Activated naive CD8-positive, alpha-beta T cell (primary cell): ENCODE results near the gene NHLRC4.

ENCODE experiments used
- H3K27ac Mint-ChIP-seq: one replicate; pipeline ENCODE4 v1.8.0; 2021; ENCODE audit warnings: mixed read lengths
- H3K27me3 Mint-ChIP-seq: one replicate; pipeline ENCODE4 v1.8.0; 2021; ENCODE audit warnings: mixed read lengths
- H3K36me3 Mint-ChIP-seq: one replicate; pipeline ENCODE4 v1.8.0; 2021; ENCODE audit warnings: mixed read lengths
- H3K4me1 Mint-ChIP-seq: one replicate; pipeline ENCODE4 v1.8.0; 2021; ENCODE audit warnings: low read depth, mixed read lengths
- H3K4me3 Mint-ChIP-seq: one replicate; pipeline ENCODE4 v1.8.0; 2021; ENCODE audit warnings: mild to moderate bottlenecking, mixed read lengths
- H3K9me3 Mint-ChIP-seq: one replicate; pipeline ENCODE4 v1.8.0; 2021; ENCODE audit warnings: low read depth, mixed read lengths

Gene NHLRC4

GRCh38 chr16:539901-540530, 26.8 kb upstream of the NHLRC4 start:
- H3K36me3 Mint-ChIP-seq, result no peaks in the 10 kb centered on the region
- H3K27me3 Mint-ChIP-seq, result no peaks in the 10 kb centered on the region
- H3K4me3 Mint-ChIP-seq, result no peak overlapping the region
- H3K9me3 Mint-ChIP-seq, result no peaks in the 10 kb centered on the region
- no peak overlapping the region for H3K27ac Mint-ChIP-seq
- H3K4me1 Mint-ChIP-seq, result peaks cover 1% of the 10 kb centered on the region

GRCh38 chr16:540645-541340, 26.0 kb upstream of the NHLRC4 start:
- H3K27me3 Mint-ChIP-seq, result no peaks in the 10 kb centered on the region
- no peak overlapping the region for H3K4me3 Mint-ChIP-seq
- H3K9me3 Mint-ChIP-seq, result no peaks in the 10 kb centered on the region
- H3K4me1 Mint-ChIP-seq, result peaks cover 1% of the 10 kb centered on the region
- H3K36me3 Mint-ChIP-seq, result no peaks in the 10 kb centered on the region
- H3K27ac Mint-ChIP-seq, result no peak overlapping the region

DNA sequence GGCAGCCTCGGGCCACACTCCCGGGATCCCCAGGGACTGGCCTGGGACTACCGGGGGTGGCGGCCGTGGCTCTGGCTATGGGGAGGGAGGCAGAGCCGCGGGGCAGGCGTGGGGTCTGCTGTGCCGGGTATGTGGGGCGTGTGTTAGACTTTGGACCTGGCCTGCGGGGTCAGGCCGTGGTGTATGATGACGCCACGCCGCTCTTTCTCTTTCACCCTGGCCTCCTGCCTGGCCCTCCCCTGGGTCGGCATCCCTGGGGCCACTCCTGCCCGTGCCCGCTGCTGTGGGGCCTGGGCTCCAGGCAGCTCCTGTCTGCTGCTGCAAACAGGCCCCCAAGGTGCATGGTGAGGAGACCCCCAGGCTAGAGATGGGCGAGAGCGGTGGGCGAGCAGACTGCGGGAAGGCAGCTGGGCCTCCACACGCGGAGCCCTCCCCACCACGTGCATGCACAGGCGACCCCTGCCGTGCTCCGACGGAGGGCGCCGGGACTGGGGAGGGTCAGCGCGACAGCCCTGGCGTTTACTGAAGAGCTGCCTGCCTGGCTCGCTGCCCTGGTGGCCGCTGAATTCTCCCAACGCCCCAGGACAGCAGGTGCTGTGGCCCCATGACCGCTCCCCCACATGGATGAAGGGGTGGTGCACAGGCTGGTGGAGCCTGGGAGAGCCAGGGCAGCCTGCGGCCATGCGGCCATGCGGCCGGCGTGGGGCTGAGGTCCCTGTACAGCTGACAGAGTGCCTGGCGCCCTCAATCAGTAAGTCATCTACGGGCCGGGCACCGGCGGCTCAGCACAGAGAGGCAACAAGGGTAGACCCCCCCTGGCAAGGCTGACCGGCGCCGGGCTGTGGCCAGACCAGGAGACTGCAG, 23.3 kb upstream of the NHLRC4 start:
- Mint-ChIP-seq H3K36me3 (no peaks in the 10 kb centered on the region), H3K9me3 (no peaks in the 10 kb centered on the region), H3K27ac (no peak overlapping the region), H3K27me3 (no peaks in the 10 kb centered on the region), H3K4me3 (no peak overlapping the region), H3K4me1 (peaks cover 1% of the 10 kb centered on the region)

- Mint-ChIP-seq H3K4me1 (peaks cover 1% of the 10 kb centered on the region), H3K27ac (no peak overlapping the region), H3K9me3 (no peaks in the 10 kb centered on the region), H3K36me3 (no peaks in the 10 kb centered on the region), H3K27me3 (no peaks in the 10 kb centered on the region), H3K4me3 (no peak overlapping the region)
These were observed 22.3 kb upstream of the NHLRC4 start for GRCh38 chr16:544517-544916.

DNA sequence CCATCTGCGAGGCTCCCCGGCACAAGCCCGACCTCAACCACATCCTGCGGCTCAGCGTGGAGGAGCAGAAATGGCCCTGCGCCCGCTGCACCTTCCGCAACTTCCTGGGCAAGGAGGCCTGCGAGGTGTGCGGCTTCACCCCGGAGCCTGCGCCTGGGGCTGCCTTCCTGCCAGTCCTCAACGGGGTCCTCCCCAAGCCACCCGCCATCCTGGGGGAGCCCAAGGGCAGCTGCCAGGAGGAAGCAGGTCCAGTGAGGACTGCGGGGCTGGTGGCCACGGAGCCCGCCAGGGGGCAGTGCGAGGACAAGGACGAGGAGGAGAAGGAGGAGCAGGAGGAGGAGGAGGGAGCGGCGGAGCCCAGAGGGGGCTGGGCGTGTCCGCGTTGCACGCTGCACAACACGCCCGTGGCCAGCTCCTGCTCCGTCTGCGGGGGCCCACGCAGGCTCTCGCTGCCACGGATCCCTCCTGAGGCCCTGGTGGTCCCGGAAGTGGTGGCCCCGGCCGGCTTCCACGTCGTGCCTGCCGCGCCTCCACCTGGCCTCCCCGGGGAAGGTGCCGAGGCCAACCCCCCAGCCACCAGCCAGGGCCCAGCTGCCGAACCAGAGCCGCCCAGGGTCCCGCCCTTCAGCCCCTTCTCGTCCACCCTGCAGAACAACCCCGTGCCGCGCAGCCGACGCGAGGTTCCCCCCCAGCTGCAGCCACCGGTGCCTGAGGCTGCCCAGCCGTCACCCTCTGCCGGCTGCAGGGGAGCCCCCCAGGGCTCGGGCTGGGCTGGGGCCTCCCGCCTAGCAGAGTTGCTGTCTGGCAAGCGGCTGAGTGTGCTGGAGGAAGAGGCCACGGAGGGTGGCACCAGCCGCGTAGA, 19.7 kb upstream of the NHLRC4 start:
- Mint-ChIP-seq H3K4me1 (peaks cover 1% of the 10 kb centered on the region), H3K27me3 (no peaks in the 10 kb centered on the region), H3K27ac (no peak overlapping the region), H3K36me3 (no peaks in the 10 kb centered on the region), H3K9me3 (no peaks in the 10 kb centered on the region), H3K4me3 (no peak overlapping the region)

- Mint-ChIP-seq H3K4me1 (peaks cover 1% of the 10 kb centered on the region), H3K9me3 (no peaks in the 10 kb centered on the region), H3K27ac (no peak overlapping the region), H3K36me3 (no peaks in the 10 kb centered on the region), H3K4me3 (no peak overlapping the region), H3K27me3 (no peaks in the 10 kb centered on the region)
These were observed 18.2 kb upstream of the NHLRC4 start for GRCh38 chr16:548586-548985.

DNA sequence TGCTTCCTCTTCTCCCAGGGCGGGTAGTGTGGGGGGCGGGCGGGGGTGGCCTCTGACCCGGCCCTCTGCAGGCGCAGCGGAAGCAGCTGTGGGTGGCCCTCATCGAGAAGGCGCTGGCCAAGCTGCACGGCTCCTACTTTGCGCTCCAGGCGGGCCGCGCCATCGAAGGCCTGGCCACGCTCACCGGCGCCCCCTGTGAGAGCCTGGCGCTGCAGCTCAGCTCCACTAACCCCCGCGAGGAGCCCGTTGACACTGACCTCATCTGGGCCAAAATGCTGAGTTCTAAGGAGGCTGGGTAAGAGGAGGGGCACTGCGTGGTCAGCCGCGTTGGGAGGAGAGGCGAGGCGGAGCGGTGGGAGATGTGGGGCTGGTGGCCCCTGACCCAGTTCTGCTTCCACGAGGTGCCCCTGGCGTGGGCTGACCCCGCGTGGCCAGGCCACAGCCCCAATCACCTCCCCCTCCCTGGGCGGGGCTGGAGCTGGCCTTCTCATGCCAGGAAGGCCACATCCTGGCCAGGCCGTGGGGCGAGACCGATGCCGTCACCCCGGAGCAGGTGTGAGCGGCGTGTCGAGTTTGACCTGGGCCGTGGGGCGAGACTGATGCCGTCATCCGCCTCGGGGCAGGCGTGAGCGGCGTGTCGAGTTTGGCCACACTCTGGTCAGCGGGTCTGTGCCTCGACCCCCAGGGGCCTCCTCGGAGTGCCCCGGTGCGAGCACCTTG, 17.1 kb upstream of the NHLRC4 start:
- H3K9me3 Mint-ChIP-seq, result no peaks in the 10 kb centered on the region
- H3K4me1 Mint-ChIP-seq, result peaks cover 1% of the 10 kb centered on the region
- no peaks in the 10 kb centered on the region for H3K36me3 Mint-ChIP-seq
- H3K27me3 Mint-ChIP-seq, result no peaks in the 10 kb centered on the region
- no peak overlapping the region for H3K27ac Mint-ChIP-seq
- no peak overlapping the region for H3K4me3 Mint-ChIP-seq

DNA sequence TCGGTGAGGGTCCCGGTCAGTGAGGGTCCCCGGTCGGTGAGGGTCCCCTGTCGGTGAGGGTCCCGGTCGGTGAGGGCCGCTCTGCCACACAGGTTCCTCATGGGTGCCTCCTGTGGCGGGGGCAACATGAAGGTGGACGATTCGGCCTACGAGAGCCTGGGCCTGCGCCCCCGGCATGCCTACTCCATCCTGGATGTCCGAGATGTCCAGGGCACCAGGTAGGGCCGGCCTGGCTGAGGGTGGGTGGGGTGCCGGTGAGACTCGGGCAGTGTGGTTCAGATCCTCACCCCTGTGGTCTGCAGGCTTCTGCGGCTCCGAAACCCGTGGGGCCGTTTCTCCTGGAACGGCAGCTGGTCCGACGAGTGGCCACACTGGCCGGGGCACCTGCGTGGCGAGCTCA, 15.6 kb upstream of the NHLRC4 start:
- Mint-ChIP-seq H3K27ac (no peak overlapping the region), H3K4me1 (no peaks in the 10 kb centered on the region), H3K9me3 (no peaks in the 10 kb centered on the region), H3K4me3 (no peak overlapping the region), H3K36me3 (no peaks in the 10 kb centered on the region), H3K27me3 (no peaks in the 10 kb centered on the region)

DNA sequence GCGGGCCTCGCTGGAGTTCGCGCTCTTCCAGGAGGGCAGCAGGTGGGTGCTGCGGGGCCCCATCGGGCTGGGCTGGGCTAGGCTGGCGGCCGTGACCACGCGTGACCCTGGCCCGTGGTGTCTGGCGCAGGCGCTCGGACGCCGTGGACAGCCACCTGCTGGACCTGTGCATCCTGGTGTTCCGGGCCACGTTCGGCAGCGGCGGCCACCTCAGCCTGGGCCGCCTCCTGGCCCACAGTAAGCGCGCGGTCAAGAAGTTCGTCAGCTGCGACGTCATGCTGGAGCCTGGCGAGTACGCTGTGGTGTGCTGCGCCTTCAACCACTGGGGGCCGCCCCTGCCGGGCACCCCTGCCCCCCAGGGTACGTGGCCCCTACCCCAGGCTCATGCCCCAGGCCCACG, 14.6 kb upstream of the NHLRC4 start:
- no peaks in the 10 kb centered on the region for H3K27me3 Mint-ChIP-seq

GRCh38 chr16:553601-554296, 13.1 kb upstream of the NHLRC4 start:
- Mint-ChIP-seq H3K4me1 (no peaks in the 10 kb centered on the region), H3K27ac (no peak overlapping the region), H3K27me3 (peaks cover 3% of the 10 kb centered on the region), H3K4me3 (no peak overlapping the region), H3K9me3 (no peaks in the 10 kb centered on the region), H3K36me3 (no peaks in the 10 kb centered on the region)

More for the DNA sequence above, 14.6 kb upstream of the NHLRC4 start:
- Mint-ChIP-seq H3K9me3 (no peaks in the 10 kb centered on the region), H3K36me3 (no peaks in the 10 kb centered on the region), H3K4me3 (no peak overlapping the region), H3K27ac (no peak overlapping the region), H3K4me1 (no peaks in the 10 kb centered on the region)

GRCh38 chr16:554297-554621, 12.5 kb upstream of the NHLRC4 start:
- Mint-ChIP-seq H3K27ac (no peak overlapping the region), H3K27me3 (peaks cover 3% of the 10 kb centered on the region), H3K4me1 (no peaks in the 10 kb centered on the region), H3K9me3 (no peaks in the 10 kb centered on the region), H3K4me3 (no peak overlapping the region), H3K36me3 (no peaks in the 10 kb centered on the region)

DNA sequence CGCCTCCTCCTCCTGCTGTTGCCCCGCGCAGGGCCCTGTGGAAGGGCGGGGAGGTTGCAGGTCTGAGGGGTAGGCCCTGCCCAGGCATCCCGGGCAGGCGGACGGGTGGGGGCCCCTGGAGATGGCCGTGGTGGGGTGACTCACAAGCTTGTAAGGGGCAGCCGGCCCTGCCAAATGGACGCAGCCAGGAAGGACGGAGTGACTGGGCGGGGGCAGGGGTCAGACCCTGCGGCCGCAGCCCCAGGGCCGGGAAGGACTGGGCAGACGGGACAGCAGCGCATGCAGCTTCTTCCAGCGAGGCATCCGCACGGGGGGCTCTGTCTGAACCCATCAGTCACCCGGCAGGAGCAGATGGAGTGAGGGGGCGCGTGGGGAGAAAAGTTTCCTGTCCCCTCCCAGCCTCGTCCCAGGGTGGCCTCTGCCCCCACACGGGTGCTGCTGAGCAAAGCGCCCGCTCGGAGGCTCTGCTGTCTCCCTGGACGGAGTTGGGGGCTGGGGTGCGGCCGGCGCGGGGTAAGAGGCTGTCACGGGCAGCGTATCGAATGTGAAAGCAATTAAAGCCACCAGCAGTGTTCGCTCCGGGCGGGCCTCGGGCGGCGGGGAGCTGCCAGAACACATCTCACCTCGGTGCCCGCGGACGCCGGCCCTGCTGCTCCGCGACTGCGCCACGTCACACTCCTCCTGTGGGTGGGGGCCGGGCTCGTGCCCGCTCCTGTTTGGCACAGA, 12.0 kb upstream of the NHLRC4 start:
- Mint-ChIP-seq H3K36me3 (no peaks in the 10 kb centered on the region), H3K4me1 (no peaks in the 10 kb centered on the region), H3K4me3 (no peak overlapping the region), H3K9me3 (no peaks in the 10 kb centered on the region), H3K27ac (no peak overlapping the region), H3K27me3 (peaks cover 3% of the 10 kb centered on the region)
